CD4-positive, alpha-beta T cell treated with Interleukin-4 for 4 hours (primary cell): ENCODE results near the gene CALN1.

ENCODE experiments used
- DNase-seq: peaks from one replicate; pipeline ENCODE4 v3.0.0-alpha.2; 2020

The CALN1 gene

DNA sequence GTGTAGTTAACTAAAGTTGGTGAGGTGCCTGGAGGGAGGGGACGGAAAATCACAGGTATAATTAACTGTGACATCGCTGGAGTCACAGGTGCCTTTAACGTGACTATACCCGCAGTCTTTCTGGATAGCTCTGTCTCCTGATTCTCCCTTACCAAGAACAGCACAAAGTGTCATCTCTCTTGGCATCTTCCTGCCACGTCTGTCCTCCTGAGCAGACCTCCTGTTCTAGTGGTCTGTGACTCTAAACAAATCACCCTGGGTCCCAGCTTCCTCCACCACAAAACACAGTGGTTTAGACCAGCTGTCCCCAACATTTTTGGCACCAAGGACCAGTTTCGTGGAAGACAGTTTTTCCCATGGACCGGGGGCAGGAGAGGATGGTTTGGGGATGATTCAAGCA is 90.5 kb downstream of the CALN1 start:
- DNase-seq = no peak

DNA sequence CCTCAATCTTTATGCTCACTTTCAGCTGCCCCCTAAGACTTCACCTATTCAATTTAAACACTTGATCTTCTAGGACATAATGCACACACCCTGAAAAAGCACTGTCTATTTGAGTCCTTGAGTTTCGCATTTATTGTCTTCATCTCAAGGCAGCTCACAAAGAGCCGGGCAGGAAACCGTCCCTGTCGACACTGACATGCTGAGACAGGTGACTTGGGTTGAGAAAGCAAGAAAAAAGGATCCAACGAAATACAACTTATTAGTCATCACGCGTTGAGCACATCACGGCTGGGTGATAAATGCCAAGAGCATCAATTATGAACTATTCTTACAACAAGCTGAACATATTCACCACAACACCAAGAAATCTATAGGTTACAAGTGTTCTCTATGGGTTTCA is 91.1 kb downstream of the CALN1 start:
- no peak for DNase-seq

DNA sequence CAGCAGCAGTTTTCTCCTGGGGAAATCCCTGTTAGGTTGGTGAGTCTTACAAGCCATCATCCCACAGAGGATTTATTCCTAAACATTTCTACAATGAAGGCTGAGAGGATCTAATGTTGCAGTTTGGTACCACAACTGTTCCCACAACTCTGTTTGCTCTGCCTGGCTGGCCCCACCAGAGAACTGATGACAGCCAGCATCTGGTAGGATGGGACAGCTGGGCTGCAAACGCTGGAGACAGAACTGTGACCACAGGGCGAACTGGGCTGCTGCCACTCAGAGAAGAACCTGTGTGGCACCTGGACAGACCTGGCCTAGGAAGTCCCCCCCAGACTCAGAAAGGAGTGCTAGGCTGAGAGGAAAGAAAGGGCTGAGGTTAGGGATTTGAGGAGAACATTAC is 94.8 kb downstream of the CALN1 start:
- no peak for DNase-seq

- DNase-seq = no peak
These were observed 96.0 kb downstream of the CALN1 start for GRCh38 chr7:72316148-72316547.

DNA sequence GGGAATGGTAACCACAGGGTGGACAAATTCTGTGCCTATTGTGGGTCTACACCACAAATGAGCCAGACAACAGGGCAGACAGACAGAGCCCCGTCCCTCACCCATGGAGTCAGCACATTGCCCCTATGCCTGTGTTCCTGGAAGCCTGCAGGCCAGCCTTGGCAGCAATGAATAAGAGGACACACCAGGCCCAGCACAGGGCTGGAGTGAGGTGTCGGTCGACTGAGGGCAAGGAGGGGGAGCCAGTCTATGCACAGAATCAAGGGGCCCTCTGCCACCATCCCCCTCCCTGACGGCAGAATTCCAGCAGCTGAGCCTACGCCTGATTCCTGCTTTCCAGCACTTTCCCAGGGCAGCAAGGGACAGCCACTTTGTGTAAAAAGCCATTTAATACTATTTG is 98.2 kb downstream of the CALN1 start:
- no peak for DNase-seq

- DNase-seq = no peak
These were observed 101.8 kb downstream of the CALN1 start for GRCh38 chr7:72310301-72310700.

GRCh38 chr7:72309476-72309875 is 102.7 kb downstream of the CALN1 start:
- no peak for DNase-seq

- DNase-seq = no peak
These were observed 103.2 kb downstream of the CALN1 start for GRCh38 chr7:72308986-72309385.

DNA sequence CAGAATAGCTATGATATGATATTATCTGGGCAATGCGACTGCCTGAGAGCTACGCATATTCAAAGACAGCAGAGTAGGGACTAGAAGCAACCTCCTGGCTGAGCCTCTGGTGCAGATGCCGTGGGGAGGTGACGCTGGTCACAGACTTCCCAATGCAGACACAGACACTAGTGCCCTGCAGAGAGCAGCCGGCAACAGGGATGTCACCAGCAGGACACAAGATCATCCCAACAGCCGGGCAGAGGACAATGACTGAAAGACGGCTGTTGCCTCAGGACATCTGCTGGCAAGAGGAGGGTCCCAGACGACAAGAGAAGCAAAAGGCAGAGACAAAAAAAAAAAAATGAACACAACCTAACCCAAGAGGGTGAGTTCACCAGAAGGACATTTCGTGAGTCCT is 104.6 kb downstream of the CALN1 start:
- DNase-seq = no peak

- DNase-seq = no peak
These were observed 113.2 kb downstream of the CALN1 start for GRCh38 chr7:72298912-72299311.

GRCh38 chr7:72298091-72298490 is 114.0 kb downstream of the CALN1 start:
- no peak for DNase-seq

DNA sequence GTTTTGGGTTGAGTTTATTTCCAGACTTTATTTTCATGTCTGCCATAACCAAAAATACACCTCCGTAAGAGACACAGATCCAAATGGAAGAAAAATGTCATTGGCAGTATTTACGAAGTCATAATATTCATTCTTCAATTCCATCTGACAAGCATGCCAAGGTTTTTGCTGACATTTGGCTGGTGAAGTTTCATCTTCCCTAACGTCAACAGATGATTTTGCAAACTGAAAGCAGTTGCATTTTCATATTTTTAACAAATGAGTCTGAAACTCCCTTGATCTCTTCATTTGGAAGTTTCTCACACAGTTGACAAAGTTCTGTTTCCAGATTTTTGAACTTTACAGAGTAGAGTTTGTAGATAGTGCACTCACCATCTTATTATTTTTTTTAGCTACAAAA is 114.5 kb downstream of the CALN1 start:
- no peak for DNase-seq

DNA sequence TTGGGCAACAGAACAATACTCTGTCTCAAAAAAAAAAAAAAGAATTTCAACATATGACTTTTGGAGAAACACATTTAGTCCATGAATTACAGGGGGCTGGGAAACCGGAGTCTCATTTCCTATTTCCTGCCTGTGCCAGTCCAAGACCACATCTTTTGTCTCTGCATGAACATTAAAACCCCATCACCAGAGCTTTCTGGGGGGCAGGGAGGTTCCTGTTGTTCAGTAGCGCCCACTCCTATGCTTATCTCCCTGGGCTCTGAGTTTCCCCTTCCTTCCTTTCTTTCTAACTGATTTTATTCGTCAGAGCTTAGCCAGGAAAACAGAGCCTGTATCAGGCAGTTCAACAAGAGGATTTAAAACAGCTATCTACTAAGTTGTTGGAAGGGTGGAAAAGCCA is 119.3 kb downstream of the CALN1 start:
- no peak for DNase-seq

GRCh38 chr7:72292118-72292517 is 120.0 kb downstream of the CALN1 start:
- no peak for DNase-seq

DNA sequence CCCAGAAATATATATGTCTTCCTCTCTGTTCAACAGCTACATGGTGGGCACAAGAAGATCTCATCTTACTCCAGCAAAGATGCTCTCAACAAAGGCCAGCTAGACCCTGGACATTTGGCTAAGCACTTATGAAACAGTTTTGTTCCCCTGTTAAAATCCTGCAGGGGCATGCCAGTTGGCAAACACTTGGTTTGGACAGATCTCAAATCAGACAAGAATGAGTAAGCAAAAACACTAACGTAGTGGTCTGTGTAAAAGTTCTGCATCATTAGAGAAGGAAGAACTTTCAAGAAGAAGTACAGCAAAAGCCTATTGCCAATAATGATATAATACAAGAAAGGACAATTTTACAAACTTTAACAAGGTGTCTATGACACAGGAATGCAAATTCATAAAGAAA is 125.6 kb downstream of the CALN1 start:
- DNase-seq = no peak

- no peak for DNase-seq
These were observed 128.8 kb downstream of the CALN1 start for GRCh38 chr7:72283309-72283708.

DNA sequence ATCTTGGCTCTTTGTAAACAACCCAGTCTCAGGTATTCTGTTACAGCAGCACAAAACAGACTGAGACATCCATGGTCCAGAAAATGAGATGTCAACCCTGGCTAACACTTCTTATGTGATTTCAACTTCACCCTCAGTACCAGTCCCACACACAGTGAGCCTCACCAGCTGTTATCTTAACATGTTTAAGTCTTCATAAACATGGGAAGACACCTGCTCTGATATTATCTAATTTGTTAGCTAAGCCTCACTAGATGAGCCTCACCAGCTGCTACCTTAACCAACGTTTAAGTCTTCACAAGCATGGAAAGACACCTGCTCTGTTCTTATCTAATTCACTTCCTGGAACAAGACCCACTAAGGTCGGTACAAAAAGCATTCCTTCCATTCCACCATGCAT is 130.8 kb downstream of the CALN1 start:
- DNase-seq = no peak

DNA sequence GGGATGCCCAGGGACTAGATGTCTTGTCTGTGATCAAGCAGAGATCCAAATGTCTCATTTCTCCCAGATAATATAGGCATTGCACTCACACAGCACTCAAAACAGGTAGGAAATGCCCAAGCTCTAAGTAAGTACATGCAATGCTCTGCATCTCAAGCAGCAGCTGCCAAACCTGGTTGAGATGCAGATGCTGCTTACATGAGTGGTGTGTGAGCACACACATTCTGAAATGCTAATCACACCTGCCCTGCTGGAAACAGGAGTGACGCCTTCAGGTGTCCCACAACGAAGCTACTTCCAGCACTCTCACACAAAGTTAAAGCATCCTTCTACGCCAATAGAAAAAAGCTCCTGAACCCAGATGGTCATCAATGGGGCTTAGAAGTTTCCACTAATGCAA is 132.9 kb downstream of the CALN1 start:
- DNase-seq = no peak

- no peak for DNase-seq
These were observed 133.6 kb downstream of the CALN1 start for GRCh38 chr7:72278550-72278949.

GRCh38 chr7:72275382-72276070 is 136.6 kb downstream of the CALN1 start:
- no peak for DNase-seq

- DNase-seq = no peak
These were observed 139.7 kb downstream of the CALN1 start for GRCh38 chr7:72272479-72272878.

DNA sequence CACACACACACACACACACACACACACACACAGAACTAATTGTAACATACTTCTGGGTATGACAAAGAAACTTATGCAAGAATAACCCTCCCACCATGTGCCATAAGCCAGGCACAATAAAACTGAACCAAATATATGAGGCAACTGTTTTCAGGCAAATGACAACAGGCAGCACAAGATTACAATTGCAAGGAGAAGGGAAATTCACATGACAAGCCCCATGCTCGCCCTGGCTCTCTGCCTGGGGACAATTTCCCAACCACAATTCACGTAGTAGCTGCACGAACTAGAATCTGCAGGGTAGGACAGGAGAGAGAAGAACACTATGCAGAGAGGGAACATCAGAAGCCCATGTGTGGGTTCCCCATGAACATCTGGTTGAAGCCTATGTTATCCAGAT is 143.3 kb downstream of the CALN1 start:
- no peak for DNase-seq

DNA sequence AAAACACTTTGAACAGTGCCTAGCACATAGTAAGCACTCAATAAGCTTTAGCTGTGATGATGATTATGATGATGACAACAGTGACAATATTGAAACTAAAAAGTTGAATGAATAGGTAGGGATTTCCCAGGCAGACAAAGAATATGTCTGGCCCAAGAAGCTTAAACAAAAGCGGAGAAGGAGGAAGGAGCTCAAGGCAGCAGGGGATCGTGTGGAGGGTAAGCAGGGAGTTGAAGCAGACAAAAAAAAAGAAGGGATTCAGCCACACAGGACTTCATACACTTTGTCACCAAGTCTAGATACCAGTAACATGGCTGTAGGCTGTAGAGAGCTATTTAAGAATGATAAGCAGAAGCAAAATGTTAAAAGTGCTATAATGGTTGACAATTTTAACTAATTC is 144.0 kb downstream of the CALN1 start:
- no peak for DNase-seq

GRCh38 chr7:72267291-72267800 is 144.8 kb downstream of the CALN1 start:
- no peak for DNase-seq

GRCh38 chr7:72266771-72267170 is 145.4 kb downstream of the CALN1 start:
- DNase-seq = no peak
